Measurements from ENCODE around the gene PANK2.

The PANK2 gene

GRCh38 chr20:3864518-3864917 lies 24.7 kb upstream of the PANK2 start:
- no peak for TF ChIP-seq EGR1 (IDR thresholded peaks at IDR 0.05)
- TF ChIP-seq, protein P1, sequence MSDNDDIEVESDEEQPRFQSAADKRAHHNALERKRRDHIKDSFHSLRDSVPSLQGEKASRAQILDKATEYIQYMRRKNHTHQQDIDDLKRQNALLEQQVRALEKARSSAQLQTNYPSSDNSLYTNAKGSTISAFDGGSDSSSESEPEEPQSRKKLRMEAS (IDR thresholded peaks at IDR 0.05), result no peak
- TF ChIP-seq ZBTB7A (IDR thresholded peaks at IDR 0.05; ENCODE audit: low read depth), result no peak
- TF ChIP-seq EP300 (IDR thresholded peaks at IDR 0.05; ENCODE audit: borderline replicate concordance), result no peak

DNA sequence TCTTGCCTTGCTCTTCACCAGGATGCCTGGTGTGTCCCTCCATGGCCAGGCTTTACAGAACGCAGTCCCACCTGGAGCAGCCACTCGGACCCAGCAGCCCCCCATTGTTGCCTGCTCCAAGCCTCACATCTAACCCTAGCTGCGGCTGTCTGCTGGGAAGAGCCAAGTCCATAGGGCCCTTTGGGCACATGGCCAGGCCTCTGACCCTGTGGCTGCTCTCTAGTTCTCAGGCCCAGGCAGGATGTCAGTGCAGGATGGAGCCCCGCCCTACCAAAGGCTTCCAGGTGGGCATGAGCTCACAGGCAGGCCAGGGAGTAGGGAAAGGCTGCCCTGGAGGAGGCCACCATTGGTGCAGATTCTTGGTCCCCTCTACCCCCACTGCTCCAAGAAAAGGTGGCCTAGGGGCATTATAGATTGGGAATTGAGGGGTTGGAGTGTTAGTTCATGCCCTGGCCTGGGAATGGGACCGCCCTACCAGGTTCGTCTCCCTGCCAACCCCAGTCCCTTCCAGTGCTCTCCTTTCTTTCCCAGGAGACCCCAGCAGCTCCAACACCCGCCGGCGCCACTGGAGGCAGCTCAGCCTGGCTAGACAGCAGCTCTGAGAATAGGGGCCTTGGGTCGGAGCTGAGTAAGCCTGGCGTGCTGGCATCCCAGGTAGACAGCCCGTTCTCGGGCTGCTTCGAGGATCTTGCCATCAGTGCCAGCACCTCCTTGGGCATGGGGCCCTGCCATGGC lies 23.9 kb upstream of the PANK2 start:
- TF ChIP-seq CEBPB (IDR thresholded peaks at IDR 0.05) (no peak), EP300 (IDR thresholded peaks at IDR 0.05; ENCODE audit: borderline replicate concordance) (no peak), CREB1 (IDR thresholded peaks at IDR 0.05; ENCODE audit: low read depth) (no peak), TEAD4 (IDR thresholded peaks at IDR 0.05) (no peak)
- TF ChIP-seq, protein P2, sequence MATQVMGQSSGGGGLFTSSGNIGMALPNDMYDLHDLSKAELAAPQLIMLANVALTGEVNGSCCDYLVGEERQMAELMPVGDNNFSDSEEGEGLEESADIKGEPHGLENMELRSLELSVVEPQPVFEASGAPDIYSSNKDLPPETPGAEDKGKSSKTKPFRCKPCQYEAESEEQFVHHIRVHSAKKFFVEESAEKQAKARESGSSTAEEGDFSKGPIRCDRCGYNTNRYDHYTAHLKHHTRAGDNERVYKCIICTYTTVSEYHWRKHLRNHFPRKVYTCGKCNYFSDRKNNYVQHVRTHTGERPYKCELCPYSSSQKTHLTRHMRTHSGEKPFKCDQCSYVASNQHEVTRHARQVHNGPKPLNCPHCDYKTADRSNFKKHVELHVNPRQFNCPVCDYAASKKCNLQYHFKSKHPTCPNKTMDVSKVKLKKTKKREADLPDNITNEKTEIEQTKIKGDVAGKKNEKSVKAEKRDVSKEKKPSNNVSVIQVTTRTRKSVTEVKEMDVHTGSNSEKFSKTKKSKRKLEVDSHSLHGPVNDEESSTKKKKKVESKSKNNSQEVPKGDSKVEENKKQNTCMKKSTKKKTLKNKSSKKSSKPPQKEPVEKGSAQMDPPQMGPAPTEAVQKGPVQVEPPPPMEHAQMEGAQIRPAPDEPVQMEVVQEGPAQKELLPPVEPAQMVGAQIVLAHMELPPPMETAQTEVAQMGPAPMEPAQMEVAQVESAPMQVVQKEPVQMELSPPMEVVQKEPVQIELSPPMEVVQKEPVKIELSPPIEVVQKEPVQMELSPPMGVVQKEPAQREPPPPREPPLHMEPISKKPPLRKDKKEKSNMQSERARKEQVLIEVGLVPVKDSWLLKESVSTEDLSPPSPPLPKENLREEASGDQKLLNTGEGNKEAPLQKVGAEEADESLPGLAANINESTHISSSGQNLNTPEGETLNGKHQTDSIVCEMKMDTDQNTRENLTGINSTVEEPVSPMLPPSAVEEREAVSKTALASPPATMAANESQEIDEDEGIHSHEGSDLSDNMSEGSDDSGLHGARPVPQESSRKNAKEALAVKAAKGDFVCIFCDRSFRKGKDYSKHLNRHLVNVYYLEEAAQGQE (IDR thresholded peaks at IDR 0.05; ENCODE audit: low read depth), result no peak
- TF ChIP-seq, protein P1 (IDR thresholded peaks at IDR 0.05), result no peak

DNA sequence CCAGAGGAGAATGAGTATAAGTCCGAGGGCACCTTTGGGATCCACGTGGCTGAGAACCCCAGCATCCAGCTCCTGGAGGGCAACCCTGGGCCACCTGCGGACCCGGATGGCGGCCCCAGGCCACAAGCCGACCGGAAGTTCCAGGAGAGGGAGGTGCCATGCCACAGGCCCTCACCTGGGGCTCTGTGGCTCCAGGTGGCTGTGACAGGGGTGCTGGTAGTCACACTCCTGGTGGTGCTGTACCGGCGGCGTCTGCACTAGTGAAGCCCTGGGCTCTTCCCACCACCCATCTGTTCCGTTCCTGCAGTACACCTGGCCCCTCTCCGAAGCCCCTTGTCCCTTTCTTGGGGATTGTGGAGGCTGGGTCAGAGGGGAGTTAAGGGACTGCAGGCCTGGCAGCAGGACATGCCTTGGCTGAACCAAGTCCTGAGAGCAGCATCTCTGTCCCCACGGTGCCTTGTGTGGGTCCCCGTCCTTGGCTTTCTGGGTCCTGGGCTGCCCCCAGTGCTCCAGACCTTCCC lies 23.2 kb upstream of the PANK2 start:
- TF ChIP-seq, protein P2 (IDR thresholded peaks at IDR 0.05; ENCODE audit: low read depth), result no peak
- TF ChIP-seq USF1 (IDR thresholded peaks at IDR 0.05) (no peak), RAD21 (IDR thresholded peaks at IDR 0.05; ENCODE audit: low read depth) (no peak), ZBTB7A (IDR thresholded peaks at IDR 0.05; ENCODE audit: low read depth) (no peak), CREB1 (IDR thresholded peaks at IDR 0.05; ENCODE audit: low read depth) (no peak), TCF12 (IDR thresholded peaks at IDR 0.05; ENCODE audit: low read depth) (no peak), EP300 (IDR thresholded peaks at IDR 0.05; ENCODE audit: borderline replicate concordance) (no peak), EGR1 (IDR thresholded peaks at IDR 0.05) (no peak), YY1 (IDR thresholded peaks at IDR 0.05; ENCODE audit: low read depth) (no peak), CEBPB (IDR thresholded peaks at IDR 0.05) (no peak), FOXM1 (IDR thresholded peaks at IDR 0.05; ENCODE audit: borderline replicate concordance, low read depth) (no peak)
- TF ChIP-seq, protein P1 (IDR thresholded peaks at IDR 0.05), result no peak

GRCh38 chr20:3866464-3866863 lies 22.7 kb upstream of the PANK2 start:
- no peak for TF ChIP-seq ZBTB7A (IDR thresholded peaks at IDR 0.05; ENCODE audit: low read depth)
- TF ChIP-seq USF1 (IDR thresholded peaks at IDR 0.05), result no peak
- TF ChIP-seq, protein P2 (IDR thresholded peaks at IDR 0.05; ENCODE audit: low read depth), result no peak
- TF ChIP-seq NFIC (IDR thresholded peaks at IDR 0.05), result no peak

- no peak for TF ChIP-seq RAD21 (IDR thresholded peaks at IDR 0.05; ENCODE audit: low read depth)
- TF ChIP-seq NFIC (IDR thresholded peaks at IDR 0.05), result no peak
- TF ChIP-seq, protein P2 (IDR thresholded peaks at IDR 0.05; ENCODE audit: low read depth), result no peak
- no peak for TF ChIP-seq ZBTB7A (IDR thresholded peaks at IDR 0.05; ENCODE audit: low read depth)
- no peak for TF ChIP-seq YY1 (IDR thresholded peaks at IDR 0.05; ENCODE audit: low read depth)
- no peak for TF ChIP-seq CREB1 (IDR thresholded peaks at IDR 0.05; ENCODE audit: low read depth)
- no peak for TF ChIP-seq EP300 (IDR thresholded peaks at IDR 0.05; ENCODE audit: borderline replicate concordance)
- TF ChIP-seq TCF12 (IDR thresholded peaks at IDR 0.05; ENCODE audit: low read depth), result no peak
- no peak for TF ChIP-seq TEAD4 (IDR thresholded peaks at IDR 0.05)
These were observed 21.4 kb upstream of the PANK2 start for GRCh38 chr20:3867802-3868201.
